Panc1 (cell line): Measurements from ENCODE around the gene SOCS2.
"Not testable (repeated sequence)": the region's sequence is repeated elsewhere in the genome, so short reads cannot be mapped to it uniquely, and the experiment has no call there.

Experiments
- POLR2AphosphoS5 ChIP-seq: IDR thresholded peaks from 2 replicates; pipeline ENCODE4 v1.6.1; 2012; ENCODE audit warnings: mild to moderate bottlenecking, low read depth, low read length, moderate library complexity
- REST ChIP-seq, 2 experiments: IDR thresholded peaks; 2 replicates each; pipeline ENCODE4 v1.6.1; 2011 to 2012; ENCODE audit warnings: low read depth in 2 of 2, control low read depth in 1 of 2, low read length in 1 of 2, mild to moderate bottlenecking in 1 of 2, moderate library complexity in 1 of 2; ENCODE audit not compliant: insufficient read depth in 1 of 2
- SIN3A ChIP-seq: IDR thresholded peaks from 2 replicates; pipeline ENCODE4 v1.6.1; 2012; ENCODE audit warnings: low read depth, mild to moderate bottlenecking, low read length, moderate library complexity, borderline replicate concordance; ENCODE audit not compliant: insufficient read depth
- TCF7L2 ChIP-seq: IDR thresholded peaks from 2 replicates; pipeline ENCODE4 v1.6.1; 2011; ENCODE audit warnings: mild to moderate bottlenecking, low read depth, low read length, inconsistent platforms
- TF ChIP-seq, protein P1 (sequence below): fragments of 450-650 bp; IDR thresholded peaks from 2 replicates; pipeline ENCODE4 v1.5.1; 2017; ENCODE audit warnings: mild to moderate bottlenecking

- TF ChIP-seq, protein P1, sequence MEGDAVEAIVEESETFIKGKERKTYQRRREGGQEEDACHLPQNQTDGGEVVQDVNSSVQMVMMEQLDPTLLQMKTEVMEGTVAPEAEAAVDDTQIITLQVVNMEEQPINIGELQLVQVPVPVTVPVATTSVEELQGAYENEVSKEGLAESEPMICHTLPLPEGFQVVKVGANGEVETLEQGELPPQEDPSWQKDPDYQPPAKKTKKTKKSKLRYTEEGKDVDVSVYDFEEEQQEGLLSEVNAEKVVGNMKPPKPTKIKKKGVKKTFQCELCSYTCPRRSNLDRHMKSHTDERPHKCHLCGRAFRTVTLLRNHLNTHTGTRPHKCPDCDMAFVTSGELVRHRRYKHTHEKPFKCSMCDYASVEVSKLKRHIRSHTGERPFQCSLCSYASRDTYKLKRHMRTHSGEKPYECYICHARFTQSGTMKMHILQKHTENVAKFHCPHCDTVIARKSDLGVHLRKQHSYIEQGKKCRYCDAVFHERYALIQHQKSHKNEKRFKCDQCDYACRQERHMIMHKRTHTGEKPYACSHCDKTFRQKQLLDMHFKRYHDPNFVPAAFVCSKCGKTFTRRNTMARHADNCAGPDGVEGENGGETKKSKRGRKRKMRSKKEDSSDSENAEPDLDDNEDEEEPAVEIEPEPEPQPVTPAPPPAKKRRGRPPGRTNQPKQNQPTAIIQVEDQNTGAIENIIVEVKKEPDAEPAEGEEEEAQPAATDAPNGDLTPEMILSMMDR, result not testable (repeated sequence)
- TF ChIP-seq SIN3A; POLR2AphosphoS5; REST (IDR thresholded peaks at IDR 0.05; ENCODE audit: insufficient read depth in 1 of 2, low read depth in 2 of 2, low read length in 1 of 2); TCF7L2: not testable (repeated sequence)
Observed at GRCh38 chr12:93558685-93559084, 13.8 kb upstream of the SOCS2 start.
